Neural cell (in vitro differentiated cells): ENCODE measurements around the gene C1orf21. TPM values are rescaled to one million over a fixed set of nuclear protein-coding genes. Genes with fewer than 3 reads are reported as not detected.

ENCODE experiments used
- H2AFZ ChIP-seq: fragments of 200-600, 300-800 bp; sonication (generic), shearing (Covaris generic); 2 replicates; pipeline ENCODE4 v1.6.0; 2014; ENCODE audit warnings: low read depth, mild to moderate bottlenecking, antibody characterized with exemption, low read length, moderate library complexity
- H3F3A ChIP-seq: fragments of 200-600 bp; shearing (Covaris generic); 2 replicates; pipeline ENCODE4 v1.6.1; 2016; ENCODE audit warnings: mild to moderate bottlenecking, moderate library complexity, mixed read lengths, antibody characterized with exemption, low read length; ENCODE audit not compliant: insufficient read depth, poor library complexity, severe bottlenecking
- H3K27ac ChIP-seq: fragments of 200-600, 300-800 bp; sonication (generic), shearing (Covaris generic); 2 replicates; pipeline ENCODE4 v1.5.1; 2014; ENCODE audit warnings: mild to moderate bottlenecking, low read length, moderate library complexity
- H3K27me3 ChIP-seq: fragments of 300-800, 200-600 bp; sonication (generic), shearing (Covaris generic); 2 replicates; pipeline ENCODE4 v1.6.0; 2014; ENCODE audit warnings: mild to moderate bottlenecking, low read depth, low read length, moderate library complexity; ENCODE audit not compliant: insufficient read depth
- H3K36me3 ChIP-seq: fragments of 300-800, 200-600 bp; sonication (generic), shearing (Covaris generic); 2 replicates; pipeline ENCODE4 v1.5.1; 2014; ENCODE audit warnings: mild to moderate bottlenecking, antibody characterized with exemption, low read length, moderate library complexity; ENCODE audit not compliant: insufficient read depth
- H3K4me2 ChIP-seq: fragments of 300-800, 200-600 bp; sonication (generic), shearing (Covaris generic); 2 replicates; pipeline ENCODE4 v1.6.0; 2014; ENCODE audit warnings: mild to moderate bottlenecking, low read length
- H3K4me3 ChIP-seq: fragments of 300-800, 200-600 bp; sonication (generic), shearing (Covaris generic); 2 replicates; pipeline ENCODE4 v1.5.1; 2014; ENCODE audit warnings: mild to moderate bottlenecking, low read length, moderate library complexity
- H3K79me2 ChIP-seq: fragments of 200-600 bp; shearing (Covaris generic); replicated peaks from 2 replicates; pipeline ENCODE4 v1.6.0; 2014; ENCODE audit warnings: mild to moderate bottlenecking, low read length, moderate library complexity; ENCODE audit not compliant: insufficient read depth
- H3K9ac ChIP-seq: fragments of 300-800, 200-600 bp; sonication (generic), shearing (Covaris generic); 2 replicates; pipeline ENCODE4 v1.6.1; 2016; ENCODE audit warnings: mild to moderate bottlenecking, low read length, mixed read lengths
- H3K9me2 ChIP-seq: fragments of 200-600 bp; shearing (Covaris generic); 2 replicates; pipeline ENCODE4 v1.6.1; 2016; ENCODE audit warnings: mild to moderate bottlenecking, low read length, mixed read lengths; ENCODE audit not compliant: insufficient read depth
- H3K9me3 ChIP-seq: fragments of 200-600, 300-800 bp; sonication (generic), shearing (Covaris generic); 2 replicates; pipeline ENCODE4 v1.6.1; 2016; ENCODE audit warnings: mild to moderate bottlenecking, mixed run types, low read length, moderate library complexity, mixed read lengths
- H4K20me1 ChIP-seq: fragments of 200-600 bp; shearing (Covaris generic); 2 replicates; pipeline ENCODE4 v1.6.1; 2016; ENCODE audit warnings: mild to moderate bottlenecking, mixed run types; ENCODE audit not compliant: insufficient read depth
- CTCF ChIP-seq: fragments of 450-650 bp; IDR thresholded peaks from 2 replicates; pipeline ENCODE4 v1.5.1; 2014; ENCODE audit warnings: antibody characterized with exemption, mild to moderate bottlenecking, moderate library complexity; ENCODE audit not compliant: poor library complexity, severe bottlenecking
- EP300 ChIP-seq: fragments of 450-650 bp; conservative IDR thresholded peaks from 2 replicates; pipeline ENCODE4 v1.6.1; 2014; ENCODE audit warnings: antibody characterized with exemption, mild to moderate bottlenecking, moderate library complexity; ENCODE audit not compliant: poor library complexity, severe bottlenecking
- EZH2 ChIP-seq: fragments of 200-600, 300-800 bp; shearing (Covaris generic), sonication (generic); IDR thresholded peaks from 2 replicates; pipeline ENCODE4 v1.6.1; 2014; ENCODE audit warnings: antibody characterized with exemption, low read length, borderline replicate concordance, mild to moderate bottlenecking; ENCODE audit not compliant: insufficient read depth, poor library complexity, severe bottlenecking
- MXI1 ChIP-seq: fragments of 450-650 bp; conservative IDR thresholded peaks from 2 replicates; pipeline ENCODE4 v1.6.1; 2014; ENCODE audit warnings: antibody characterized with exemption, mild to moderate bottlenecking; ENCODE audit not compliant: poor library complexity, severe bottlenecking
- POLR2AphosphoS5 ChIP-seq: IDR thresholded peaks from 2 replicates; pipeline ENCODE4 v1.6.1; 2012
- RAD21 ChIP-seq: fragments of 450-650 bp; conservative IDR thresholded peaks from 2 replicates; pipeline ENCODE4 v1.6.1; 2014; ENCODE audit warnings: antibody characterized with exemption, mild to moderate bottlenecking, moderate library complexity
- REST ChIP-seq: IDR thresholded peaks from 2 replicates; pipeline ENCODE4 v1.6.1; 2012; ENCODE audit warnings: borderline replicate concordance
- SMC3 ChIP-seq: fragments of 450-650 bp; conservative IDR thresholded peaks from 2 replicates; pipeline ENCODE4 v1.6.1; 2014; ENCODE audit warnings: antibody characterized with exemption, mild to moderate bottlenecking, moderate library complexity; ENCODE audit not compliant: poor library complexity
- TAF1 ChIP-seq: IDR thresholded peaks from 2 replicates; pipeline ENCODE4 v1.6.1; 2012; ENCODE audit warnings: low read depth
- polyA plus RNA-seq: library from polyadenylated mRNA; depleted of rRNA; stranded (reverse); fragments of >200 nt; gene quantifications from 2 replicates; pipeline ENCODE4 v1.2.3, GENCODE V29; 2014

C1orf21 gene
- polyA plus RNA-seq, 1 donor from 2014 or later: 21.1 TPM

GRCh38 chr1:184534690-184535089 lies 147.9 kb downstream of the C1orf21 start:
- Histone ChIP-seq H3K36me3 (no peaks in the 10 kb centered on the region), H3K79me2 (no peaks in the 10 kb centered on the region), H3K27ac (no peak overlapping the region), H3K9ac (no peak overlapping the region), H3K9me2 (no peaks in the 10 kb centered on the region), H3K4me3 (no peak overlapping the region), H2AFZ (no peak overlapping the region), H3K4me2 (no peak overlapping the region), H3K27me3 (no peaks in the 10 kb centered on the region), H4K20me1 (peaks cover 2% of the 10 kb centered on the region), H3K9me3 (no peaks in the 10 kb centered on the region), H3F3A (no peaks in the 10 kb centered on the region)
- TF ChIP-seq SMC3 (no peak), EZH2 (no peak), TAF1 (no peak), POLR2AphosphoS5 (no peak), RAD21 (no peak), REST (no peak), CTCF (no peak)

- Histone ChIP-seq H3K9ac (no peak overlapping the region), H3K79me2 (no peaks in the 10 kb centered on the region), H3F3A (no peaks in the 10 kb centered on the region), H3K9me2 (no peaks in the 10 kb centered on the region), H2AFZ (no peak overlapping the region), H3K27me3 (no peaks in the 10 kb centered on the region), H3K4me3 (no peak overlapping the region), H3K27ac (no peak overlapping the region), H3K9me3 (no peaks in the 10 kb centered on the region), H4K20me1 (peaks cover 2% of the 10 kb centered on the region), H3K36me3 (no peaks in the 10 kb centered on the region), H3K4me2 (no peak overlapping the region)
- no peak for TF ChIP-seq TAF1
- no peak for TF ChIP-seq EZH2
- TF ChIP-seq MXI1: no peak
- TF ChIP-seq RAD21: no peak
- TF ChIP-seq CTCF: no peak
- TF ChIP-seq EP300: no peak
- TF ChIP-seq REST: no peak
- TF ChIP-seq POLR2AphosphoS5: no peak
- no peak for TF ChIP-seq SMC3
These were observed 148.6 kb downstream of the C1orf21 start for GRCh38 chr1:184535191-184535970.
